Neural cell (in vitro differentiated cells): ENCODE measurements around the gene GZMM. TPM values are rescaled to one million over a fixed set of nuclear protein-coding genes. Genes with fewer than 3 reads are reported as not detected.

ENCODE experiments used
- H2AFZ ChIP-seq: fragments of 200-600, 300-800 bp; sonication (generic), shearing (Covaris generic); 2 replicates; pipeline ENCODE4 v1.6.0; 2014; ENCODE audit warnings: low read depth, mild to moderate bottlenecking, antibody characterized with exemption, low read length, moderate library complexity
- H3F3A ChIP-seq: fragments of 200-600 bp; shearing (Covaris generic); 2 replicates; pipeline ENCODE4 v1.6.1; 2016; ENCODE audit warnings: mild to moderate bottlenecking, moderate library complexity, mixed read lengths, antibody characterized with exemption, low read length; ENCODE audit not compliant: insufficient read depth, poor library complexity, severe bottlenecking
- H3K27ac ChIP-seq: fragments of 200-600, 300-800 bp; sonication (generic), shearing (Covaris generic); 2 replicates; pipeline ENCODE4 v1.5.1; 2014; ENCODE audit warnings: mild to moderate bottlenecking, low read length, moderate library complexity
- H3K27me3 ChIP-seq: fragments of 300-800, 200-600 bp; sonication (generic), shearing (Covaris generic); 2 replicates; pipeline ENCODE4 v1.6.0; 2014; ENCODE audit warnings: mild to moderate bottlenecking, low read depth, low read length, moderate library complexity; ENCODE audit not compliant: insufficient read depth
- H3K36me3 ChIP-seq: fragments of 300-800, 200-600 bp; sonication (generic), shearing (Covaris generic); 2 replicates; pipeline ENCODE4 v1.5.1; 2014; ENCODE audit warnings: mild to moderate bottlenecking, antibody characterized with exemption, low read length, moderate library complexity; ENCODE audit not compliant: insufficient read depth
- H3K4me2 ChIP-seq: fragments of 300-800, 200-600 bp; sonication (generic), shearing (Covaris generic); 2 replicates; pipeline ENCODE4 v1.6.0; 2014; ENCODE audit warnings: mild to moderate bottlenecking, low read length
- H3K4me3 ChIP-seq: fragments of 300-800, 200-600 bp; sonication (generic), shearing (Covaris generic); 2 replicates; pipeline ENCODE4 v1.5.1; 2014; ENCODE audit warnings: mild to moderate bottlenecking, low read length, moderate library complexity
- H3K79me2 ChIP-seq: fragments of 200-600 bp; shearing (Covaris generic); replicated peaks from 2 replicates; pipeline ENCODE4 v1.6.0; 2014; ENCODE audit warnings: mild to moderate bottlenecking, low read length, moderate library complexity; ENCODE audit not compliant: insufficient read depth
- H3K9ac ChIP-seq: fragments of 300-800, 200-600 bp; sonication (generic), shearing (Covaris generic); 2 replicates; pipeline ENCODE4 v1.6.1; 2016; ENCODE audit warnings: mild to moderate bottlenecking, low read length, mixed read lengths
- H3K9me2 ChIP-seq: fragments of 200-600 bp; shearing (Covaris generic); 2 replicates; pipeline ENCODE4 v1.6.1; 2016; ENCODE audit warnings: mild to moderate bottlenecking, low read length, mixed read lengths; ENCODE audit not compliant: insufficient read depth
- H3K9me3 ChIP-seq: fragments of 200-600, 300-800 bp; sonication (generic), shearing (Covaris generic); 2 replicates; pipeline ENCODE4 v1.6.1; 2016; ENCODE audit warnings: mild to moderate bottlenecking, mixed run types, low read length, moderate library complexity, mixed read lengths
- H4K20me1 ChIP-seq: fragments of 200-600 bp; shearing (Covaris generic); 2 replicates; pipeline ENCODE4 v1.6.1; 2016; ENCODE audit warnings: mild to moderate bottlenecking, mixed run types; ENCODE audit not compliant: insufficient read depth
- CTCF ChIP-seq: fragments of 450-650 bp; IDR thresholded peaks from 2 replicates; pipeline ENCODE4 v1.5.1; 2014; ENCODE audit warnings: antibody characterized with exemption, mild to moderate bottlenecking, moderate library complexity; ENCODE audit not compliant: poor library complexity, severe bottlenecking
- EP300 ChIP-seq: fragments of 450-650 bp; conservative IDR thresholded peaks from 2 replicates; pipeline ENCODE4 v1.6.1; 2014; ENCODE audit warnings: antibody characterized with exemption, mild to moderate bottlenecking, moderate library complexity; ENCODE audit not compliant: poor library complexity, severe bottlenecking
- EZH2 ChIP-seq: fragments of 200-600, 300-800 bp; shearing (Covaris generic), sonication (generic); IDR thresholded peaks from 2 replicates; pipeline ENCODE4 v1.6.1; 2014; ENCODE audit warnings: antibody characterized with exemption, low read length, borderline replicate concordance, mild to moderate bottlenecking; ENCODE audit not compliant: insufficient read depth, poor library complexity, severe bottlenecking
- MXI1 ChIP-seq: fragments of 450-650 bp; conservative IDR thresholded peaks from 2 replicates; pipeline ENCODE4 v1.6.1; 2014; ENCODE audit warnings: antibody characterized with exemption, mild to moderate bottlenecking; ENCODE audit not compliant: poor library complexity, severe bottlenecking
- POLR2AphosphoS5 ChIP-seq: IDR thresholded peaks from 2 replicates; pipeline ENCODE4 v1.6.1; 2012
- RAD21 ChIP-seq: fragments of 450-650 bp; conservative IDR thresholded peaks from 2 replicates; pipeline ENCODE4 v1.6.1; 2014; ENCODE audit warnings: antibody characterized with exemption, mild to moderate bottlenecking, moderate library complexity
- REST ChIP-seq: IDR thresholded peaks from 2 replicates; pipeline ENCODE4 v1.6.1; 2012; ENCODE audit warnings: borderline replicate concordance
- SMC3 ChIP-seq: fragments of 450-650 bp; conservative IDR thresholded peaks from 2 replicates; pipeline ENCODE4 v1.6.1; 2014; ENCODE audit warnings: antibody characterized with exemption, mild to moderate bottlenecking, moderate library complexity; ENCODE audit not compliant: poor library complexity
- TAF1 ChIP-seq: IDR thresholded peaks from 2 replicates; pipeline ENCODE4 v1.6.1; 2012; ENCODE audit warnings: low read depth
- polyA plus RNA-seq: library from polyadenylated mRNA; depleted of rRNA; stranded (reverse); fragments of >200 nt; gene quantifications from 2 replicates; pipeline ENCODE4 v1.2.3, GENCODE V29; 2014

GZMM gene
- polyA plus RNA-seq, 1 donor from 2014 or later: 0.38 TPM

GRCh38 chr19:532561-533363 lies 11.1 kb upstream of the GZMM start:
- Histone ChIP-seq H3K9me2 (no peaks in the 10 kb centered on the region), H2AFZ (no peak overlapping the region), H3K9me3 (no peaks in the 10 kb centered on the region), H3F3A (no peaks in the 10 kb centered on the region), H3K27me3 (no peaks in the 10 kb centered on the region), H3K4me3 (peak overlapping the region; percentile 99), H4K20me1 (peaks cover 16% of the 10 kb centered on the region), H3K36me3 (no peaks in the 10 kb centered on the region), H3K4me2 (peak overlapping the region; percentile 67), H3K9ac (peak overlapping the region; percentile 95), H3K27ac (peak overlapping the region; percentile 88), H3K79me2 (peaks cover 30% of the 10 kb centered on the region)
- TF ChIP-seq REST (no peak), CTCF (peak; percentile 78), MXI1 (peak; percentile 17), EP300 (no peak), POLR2AphosphoS5 (no peak), TAF1 (no peak), RAD21 (peak; percentile 60), EZH2 (no peak), SMC3 (peak; percentile 77)

DNA sequence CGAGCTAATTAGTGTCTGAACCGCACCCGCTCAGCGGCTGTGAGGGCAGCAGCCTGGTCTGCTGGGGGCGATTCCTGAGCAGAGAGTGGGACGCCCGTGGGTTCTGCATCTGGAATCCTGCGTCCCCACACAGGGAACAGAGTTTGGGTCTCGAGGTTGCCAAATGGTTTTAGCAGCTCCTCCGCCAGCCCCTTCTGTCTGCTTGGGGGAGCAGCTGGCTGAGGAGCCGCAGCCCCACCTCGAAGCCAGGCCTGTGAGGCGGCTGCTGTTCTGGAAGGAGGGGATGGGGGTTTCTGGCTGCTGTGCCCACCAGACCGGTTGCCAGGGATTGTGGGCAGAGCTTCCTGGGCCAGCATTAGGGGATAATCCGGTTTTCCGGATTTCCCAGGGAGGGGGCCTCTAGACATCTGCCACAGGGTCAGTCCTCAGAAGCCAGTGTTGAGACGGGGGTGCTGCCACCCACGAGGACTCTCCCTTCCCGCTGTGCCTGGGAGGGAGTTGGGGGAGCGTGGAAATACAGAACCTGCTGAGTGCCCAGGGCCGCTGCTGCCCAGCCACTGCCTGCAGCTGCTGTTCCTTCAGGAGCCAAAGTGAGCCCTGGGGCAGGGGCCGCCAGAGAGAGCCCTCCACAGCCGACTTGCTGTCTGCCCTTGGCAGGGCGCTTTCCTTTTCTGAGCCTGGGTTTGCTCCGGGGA lies 10.3 kb upstream of the GZMM start:
- Histone ChIP-seq H3K27ac (peak overlapping the region; percentile 88), H3K9me3 (no peaks in the 10 kb centered on the region), H3K79me2 (peaks cover 30% of the 10 kb centered on the region), H3K27me3 (no peaks in the 10 kb centered on the region), H3K9ac (peak overlapping the region; percentile 95), H3K4me3 (peak overlapping the region; percentile 99), H3K36me3 (no peaks in the 10 kb centered on the region), H3K9me2 (no peaks in the 10 kb centered on the region), H3F3A (no peaks in the 10 kb centered on the region), H3K4me2 (peak overlapping the region; percentile 67), H4K20me1 (peaks cover 16% of the 10 kb centered on the region), H2AFZ (no peak overlapping the region)
- no peak for TF ChIP-seq CTCF
- no peak for TF ChIP-seq SMC3
- no peak for TF ChIP-seq TAF1
- TF ChIP-seq EP300: no peak
